CD4-positive, alpha-beta T cell treated with Interleukin-6 for 4 hours (primary cell): ENCODE results near the gene SLC27A2.
"Not testable (repeated sequence)": the region's sequence is repeated elsewhere in the genome, so short reads cannot be mapped to it uniquely, and the experiment has no call there.

Source experiments
- DNase-seq: peaks from one replicate; pipeline ENCODE4 v3.0.0-alpha.2; 2020; ENCODE audit warnings: mixed read lengths

The SLC27A2 gene

GRCh38 chr15:50181969-50182218 is at the start of gene SLC27A2:
TSS of gene SLC27A2 (plus strand) at chr15:50182196. CDS start at chr15:50182428, 232 bp downstream.
- no peak for DNase-seq

GRCh38 chr15:50132251-50132984 is 49.6 kb upstream of the SLC27A2 start:
- DNase-seq: not testable (repeated sequence)

GRCh38 chr15:50134524-50135024 is 47.4 kb upstream of the SLC27A2 start:
- no peak for DNase-seq

- DNase-seq: no peak
Measured at GRCh38 chr15:50135031-50135551, 46.9 kb upstream of the SLC27A2 start.

GRCh38 chr15:50137330-50137761 is 44.6 kb upstream of the SLC27A2 start:
- DNase-seq: no peak

GRCh38 chr15:50137893-50138292 is 44.1 kb upstream of the SLC27A2 start:
- no peak for DNase-seq

- DNase-seq: no peak
Measured at GRCh38 chr15:50138391-50138790, 43.6 kb upstream of the SLC27A2 start.

- DNase-seq: no peak
Measured at GRCh38 chr15:50140098-50140497, 41.9 kb upstream of the SLC27A2 start.

- no peak for DNase-seq
Measured at GRCh38 chr15:50140983-50141382, 41.0 kb upstream of the SLC27A2 start.

- DNase-seq: no peak
Measured at GRCh38 chr15:50141856-50142255, 40.1 kb upstream of the SLC27A2 start.

GRCh38 chr15:50143255-50143860 is 38.6 kb upstream of the SLC27A2 start:
- DNase-seq: no peak

- DNase-seq: no peak
Measured at GRCh38 chr15:50144341-50145120, 37.5 kb upstream of the SLC27A2 start.

- peak; percentile 19 for DNase-seq
Measured at GRCh38 chr15:50145451-50145872, 36.5 kb upstream of the SLC27A2 start.

GRCh38 chr15:50146632-50147031 is 35.4 kb upstream of the SLC27A2 start:
- DNase-seq: no peak

GRCh38 chr15:50148362-50148963 is 33.5 kb upstream of the SLC27A2 start:
- no peak for DNase-seq

- DNase-seq: no peak
Measured at GRCh38 chr15:50149090-50149489, 32.9 kb upstream of the SLC27A2 start.

GRCh38 chr15:50150349-50150748 is 31.6 kb upstream of the SLC27A2 start:
- no peak for DNase-seq

- no peak for DNase-seq
Measured at GRCh38 chr15:50150851-50151250, 31.1 kb upstream of the SLC27A2 start.

GRCh38 chr15:50151476-50151875 is 30.5 kb upstream of the SLC27A2 start:
- no peak for DNase-seq

- not testable (repeated sequence) for DNase-seq
Measured at GRCh38 chr15:50158236-50158635, 23.8 kb upstream of the SLC27A2 start.

- DNase-seq: no peak
Measured at GRCh38 chr15:50162969-50163718, 18.9 kb upstream of the SLC27A2 start.

GRCh38 chr15:50163719-50164410 is 18.1 kb upstream of the SLC27A2 start:
- DNase-seq: no peak
